Measurements from ENCODE around the gene PPP2R2D.
A peak's percentile ranks its signal among the peaks of the same experiment; 100 is the strongest.
"Not testable (repeated sequence)": the region's sequence is repeated elsewhere in the genome, so short reads cannot be mapped to it uniquely, and the experiment has no call there.

Gene PPP2R2D

GRCh38 chr10:131977323-131978096, 76.7 kb downstream of the PPP2R2D start:
- DNase-seq (ENCODE audit: low read depth): no peak

- no peak for DNase-seq (ENCODE audit: low read depth)
These were observed 77.6 kb downstream of the PPP2R2D start for GRCh38 chr10:131978366-131978765.

DNA sequence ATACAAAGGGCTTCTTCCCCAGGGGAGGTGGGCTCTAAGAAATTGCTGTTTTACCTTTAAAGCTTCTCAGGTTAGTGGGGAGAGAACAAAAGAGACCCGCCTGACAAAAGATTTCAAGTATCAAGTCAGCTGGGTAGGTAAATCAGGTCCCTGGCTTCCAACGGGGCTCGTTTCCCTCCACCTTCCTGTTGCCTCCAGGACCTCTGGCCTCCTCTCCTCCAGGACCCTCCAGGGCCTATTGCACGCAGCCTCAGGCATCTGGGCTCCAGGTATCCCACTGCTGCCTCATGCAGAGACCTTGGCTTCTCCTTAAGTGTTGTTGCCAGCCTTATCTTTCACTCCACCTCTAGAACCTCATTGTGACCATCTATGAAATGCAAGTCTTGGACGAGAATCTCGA, 78.0 kb downstream of the PPP2R2D start:
- no peak for DNase-seq (ENCODE audit: low read depth)

DNA sequence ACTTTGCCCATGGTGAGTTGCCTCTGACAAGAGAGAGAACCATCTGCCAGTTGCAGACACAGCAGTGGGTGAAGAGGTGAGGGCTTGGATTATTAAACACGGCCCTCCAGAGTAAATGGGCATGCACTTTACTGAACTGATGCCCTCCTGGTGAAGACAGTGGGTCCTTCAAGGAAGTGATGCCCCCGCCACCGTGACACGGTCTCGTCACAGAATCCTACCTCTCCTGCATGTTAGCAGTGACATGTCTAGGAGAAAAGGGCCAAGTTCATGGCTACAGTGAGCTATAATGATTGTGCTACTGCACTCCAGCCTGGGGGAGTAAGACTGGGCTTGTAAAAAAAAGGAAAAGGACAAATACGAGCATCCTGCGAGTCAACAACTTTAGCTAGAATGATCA, 78.5 kb downstream of the PPP2R2D start:
- DNase-seq (ENCODE audit: low read depth): no peak

- peak; percentile 46 for DNase-seq (ENCODE audit: low read depth)
These were observed 79.0 kb downstream of the PPP2R2D start for GRCh38 chr10:131979821-131980270.

GRCh38 chr10:131980321-131980720, 79.5 kb downstream of the PPP2R2D start:
- DNase-seq (ENCODE audit: low read depth): no peak

DNA sequence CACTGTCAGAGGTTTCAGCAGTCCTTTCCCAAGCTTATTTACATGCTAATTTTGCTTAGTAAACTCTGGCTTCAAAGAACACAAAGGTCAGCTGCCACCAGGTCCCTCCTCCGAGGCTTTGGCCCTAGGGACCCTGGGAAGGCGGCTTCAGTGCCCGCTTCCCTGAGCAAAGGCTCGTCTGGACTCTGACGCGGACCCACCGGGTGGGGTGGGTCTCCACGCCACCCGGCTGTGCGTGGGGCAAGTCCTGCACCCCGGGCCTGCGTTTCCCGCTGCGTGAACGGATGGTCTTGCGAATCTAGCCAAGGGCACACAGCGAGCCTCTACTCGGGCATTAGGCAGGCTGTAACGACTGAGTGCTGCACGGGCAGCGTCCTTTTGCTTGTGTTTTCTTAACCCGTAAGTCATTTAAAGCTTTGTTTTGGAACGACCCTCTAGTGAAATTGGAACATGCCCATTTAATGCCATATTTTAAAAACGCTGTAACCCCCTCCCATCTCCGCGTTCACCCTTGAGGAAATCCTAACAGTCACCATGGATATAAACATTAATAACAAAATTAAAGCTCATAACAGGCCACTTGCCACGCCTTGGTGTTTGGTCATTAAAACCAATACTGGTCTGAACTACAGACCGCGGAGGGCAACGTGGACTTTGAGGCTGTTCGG, 80.1 kb downstream of the PPP2R2D start:
- DNase-seq (ENCODE audit: low read depth): no peak

- peak; percentile 93 for DNase-seq (ENCODE audit: low read depth)
These were observed 80.8 kb downstream of the PPP2R2D start, which contains the start of gene BNIP3 for GRCh38 chr10:131981429-131982184. Gene BNIP3 (minus strand): TSS chr10:131981923. CDS start chr10:131981806, 117 bp downstream.

DNA sequence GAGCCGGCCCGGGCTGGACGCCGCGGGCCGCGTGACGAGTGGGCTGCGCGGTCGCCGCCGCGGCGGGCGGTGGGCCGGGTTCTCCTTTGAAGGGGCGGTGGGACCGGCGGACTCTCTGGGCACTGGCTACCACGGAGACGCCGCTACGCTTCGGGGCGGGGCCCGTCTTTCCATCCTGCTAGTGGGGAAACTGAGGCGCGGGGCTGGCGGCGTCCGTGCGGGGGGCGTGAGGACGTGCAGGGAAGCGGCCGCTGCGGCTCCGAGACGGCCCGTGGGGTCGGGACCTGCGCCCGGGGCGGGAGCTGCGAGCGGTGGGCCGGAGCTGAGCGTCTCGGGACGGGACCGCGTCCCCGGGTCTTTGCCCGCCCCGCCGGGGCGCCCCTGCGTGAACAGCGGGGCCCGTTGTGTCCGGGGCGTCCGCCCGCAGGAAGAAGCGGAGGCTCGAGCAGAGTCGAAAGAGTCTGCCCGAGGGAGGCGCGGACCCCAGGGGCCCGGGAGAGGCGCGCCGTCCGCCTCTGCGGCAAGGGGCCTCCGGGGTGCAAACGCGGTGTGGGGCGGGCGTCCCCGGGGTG, 81.5 kb downstream of the PPP2R2D start:
- DNase-seq (ENCODE audit: low read depth): no peak

GRCh38 chr10:131982796-131983195, 82.0 kb downstream of the PPP2R2D start:
- DNase-seq (ENCODE audit: low read depth): no peak

GRCh38 chr10:131983780-131984179, 83.0 kb downstream of the PPP2R2D start:
- DNase-seq (ENCODE audit: low read depth): peak; percentile 97

DNA sequence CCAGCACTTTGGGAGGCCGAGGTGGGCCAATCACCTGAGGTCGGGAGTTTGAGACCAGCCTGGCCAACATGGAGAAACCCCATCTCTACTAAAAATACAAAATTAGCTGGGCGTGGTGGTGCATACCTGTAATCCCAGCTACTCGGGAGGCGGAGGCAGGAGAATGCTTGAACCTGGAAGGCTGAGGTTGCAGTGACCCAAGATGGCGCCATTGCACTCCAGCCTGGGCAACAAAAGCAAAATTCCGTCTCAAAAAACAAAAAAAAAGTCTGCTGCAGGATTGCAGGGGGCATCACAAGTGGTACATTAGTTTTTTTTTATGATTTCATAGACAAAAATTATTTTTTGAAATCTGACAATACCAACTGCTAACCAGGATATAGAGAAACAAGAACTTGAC, 86.0 kb downstream of the PPP2R2D start:
- not testable (repeated sequence) for DNase-seq (ENCODE audit: low read depth)

DNA sequence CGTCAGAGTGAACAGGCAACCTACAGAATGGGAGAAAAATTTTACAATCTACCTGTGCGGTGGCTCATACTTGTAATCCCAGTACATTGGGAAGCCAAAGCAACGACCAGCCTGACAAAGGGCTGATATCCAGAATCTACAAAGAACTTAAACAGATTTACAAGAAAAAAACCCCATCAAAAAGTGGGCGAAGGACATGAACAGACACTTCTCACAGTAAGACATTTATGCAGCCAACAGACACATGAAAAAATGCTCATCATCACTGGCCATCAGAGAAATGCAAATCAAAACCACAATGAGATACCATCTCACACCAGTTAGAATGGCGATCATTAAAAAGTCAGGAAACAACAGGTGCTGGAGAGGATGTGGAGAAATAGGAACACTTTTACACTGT, 86.5 kb downstream of the PPP2R2D start:
- DNase-seq (ENCODE audit: low read depth): not testable (repeated sequence)

GRCh38 chr10:131987786-131988185, 87.0 kb downstream of the PPP2R2D start:
- DNase-seq (ENCODE audit: low read depth): not testable (repeated sequence)

- no peak for DNase-seq (ENCODE audit: low read depth)
These were observed 90.9 kb downstream of the PPP2R2D start for GRCh38 chr10:131991726-131992125.

DNA sequence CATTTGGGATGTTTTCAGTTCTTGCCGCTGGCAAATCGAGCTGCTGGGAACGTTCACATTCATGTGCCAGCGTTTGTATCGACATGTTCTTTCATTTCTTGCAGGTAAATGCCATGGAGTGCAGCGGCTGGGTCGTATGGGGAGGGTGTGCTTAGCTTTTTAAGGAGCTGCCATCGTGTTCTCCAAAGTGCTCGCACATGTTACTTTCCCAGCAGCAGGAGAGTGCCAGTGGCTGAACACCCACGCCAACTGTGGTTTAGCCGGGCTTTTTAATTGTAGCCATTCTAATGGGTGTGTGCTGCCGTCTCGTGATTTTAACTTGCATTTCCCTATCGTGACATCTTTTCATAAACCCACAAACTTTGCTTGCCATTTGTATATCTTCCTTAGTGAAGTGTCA, 92.5 kb downstream of the PPP2R2D start:
- DNase-seq (ENCODE audit: low read depth): no peak

GRCh38 chr10:131994435-131994834, 93.6 kb downstream of the PPP2R2D start:
- DNase-seq (ENCODE audit: low read depth): peak; percentile 44

DNA sequence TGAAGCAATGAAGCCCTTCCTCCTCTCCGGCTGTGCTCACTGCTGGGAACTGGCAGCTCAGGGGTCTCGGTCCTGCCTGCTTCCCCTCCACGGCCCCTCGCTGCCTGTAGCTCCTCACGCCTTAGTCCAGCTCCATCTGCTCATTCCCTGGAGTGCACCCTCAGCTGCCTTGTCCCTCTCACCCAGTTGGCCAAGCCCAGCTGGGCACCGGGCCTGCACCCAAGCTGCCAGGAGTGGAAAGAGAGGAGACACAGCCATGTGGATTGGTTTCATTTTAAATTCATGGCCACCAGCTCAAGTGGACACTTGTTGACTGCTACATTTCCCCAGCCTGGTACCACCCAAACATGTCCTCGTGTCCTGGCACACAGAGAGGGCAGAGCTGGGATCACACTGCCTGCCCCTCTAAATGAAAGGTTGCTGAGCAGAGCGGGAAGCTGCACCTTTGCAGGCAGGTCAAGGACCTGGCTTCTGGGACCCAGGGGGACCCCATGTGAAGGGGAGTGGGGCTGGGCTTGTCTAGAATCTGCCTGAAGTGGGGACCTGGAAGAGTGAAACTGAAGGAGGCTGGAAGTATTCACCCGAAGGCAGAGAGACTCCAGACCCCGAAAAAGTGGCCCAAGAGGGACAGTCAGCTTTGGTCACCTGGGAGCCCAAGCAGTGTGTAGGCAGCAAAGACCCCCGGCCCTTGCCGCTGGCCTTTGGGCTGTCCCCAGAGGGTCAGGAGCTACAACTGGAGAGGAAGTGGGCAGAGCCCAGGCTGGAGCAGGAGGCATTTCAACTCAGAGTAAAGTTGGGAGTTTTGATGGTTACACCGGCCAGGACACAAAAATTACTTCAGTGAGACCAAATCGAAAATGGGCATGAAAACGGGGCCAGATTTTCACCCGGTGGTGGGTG, 95.9 kb downstream of the PPP2R2D start:
- DNase-seq (ENCODE audit: low read depth): no peak

DNA sequence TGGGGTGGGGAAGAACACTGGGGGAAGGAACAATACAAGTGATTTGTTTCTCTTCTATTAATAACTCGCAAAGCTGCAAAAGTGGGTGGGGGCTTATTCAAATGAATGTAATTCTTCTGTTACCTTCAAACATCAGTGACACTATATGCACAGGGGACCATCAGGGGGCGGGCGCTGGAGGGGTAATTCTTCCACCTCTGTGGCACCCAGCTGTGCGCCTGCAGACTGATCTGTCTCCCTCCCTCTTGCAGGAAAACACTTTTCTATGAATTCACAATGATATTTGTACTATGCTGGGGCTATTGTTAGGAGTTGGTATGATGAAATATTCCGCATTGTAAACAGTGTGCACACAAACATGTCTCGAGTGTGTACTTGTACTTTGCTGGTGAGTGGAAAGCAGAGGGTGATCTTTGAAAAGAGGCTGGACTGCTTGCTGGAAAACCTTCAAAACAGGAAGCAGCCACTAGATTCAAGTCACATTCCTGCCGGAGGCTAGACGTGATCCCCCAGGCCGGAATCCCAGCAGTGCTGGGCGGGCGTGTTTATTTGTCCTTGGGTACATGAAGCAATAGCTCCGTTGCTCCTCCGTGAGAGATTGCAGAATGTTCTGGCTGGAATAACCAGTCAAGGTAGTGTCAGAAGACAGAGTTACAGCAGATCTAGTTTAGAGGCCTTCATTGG, 96.7 kb downstream of the PPP2R2D start:
- DNase-seq (ENCODE audit: low read depth): peak; percentile 97

DNA sequence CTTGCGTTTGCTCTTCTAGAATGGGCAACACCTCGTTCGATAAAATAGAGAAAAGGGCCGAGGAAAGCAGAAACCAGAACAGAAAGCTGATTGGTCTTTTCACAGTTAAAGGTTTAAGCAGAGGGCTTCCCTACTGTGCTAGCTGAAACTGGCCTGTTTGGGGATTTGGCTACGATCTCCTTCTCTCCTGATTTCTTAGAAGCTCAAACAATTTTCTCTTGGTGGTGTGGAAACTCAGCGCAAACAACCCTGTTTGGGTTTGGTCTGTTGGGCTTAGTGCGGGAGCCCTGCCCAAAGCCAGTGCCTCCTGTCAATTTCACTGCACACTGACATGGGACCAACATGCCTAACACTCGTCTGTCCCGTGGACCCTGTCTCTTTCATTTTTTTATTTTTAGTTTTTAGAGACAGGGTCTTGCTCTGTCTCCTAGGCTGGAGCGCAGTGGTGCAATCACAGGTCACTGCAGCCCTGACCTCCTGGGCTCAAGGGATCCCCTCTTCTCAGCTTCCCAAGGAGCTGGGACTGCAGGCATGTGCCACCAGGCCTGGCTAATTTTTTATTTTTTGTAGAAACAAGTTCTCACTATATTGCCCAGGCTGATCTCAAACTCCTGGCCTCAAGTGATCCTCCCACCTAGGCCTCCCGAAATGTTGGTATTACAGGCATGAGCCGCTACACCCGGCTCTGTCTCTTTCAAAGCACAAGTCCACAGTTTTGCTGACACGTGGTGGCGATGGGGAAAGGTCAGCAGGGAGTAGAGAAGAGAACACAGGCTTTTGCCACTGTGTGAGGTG, 97.4 kb downstream of the PPP2R2D start:
- no peak for DNase-seq (ENCODE audit: low read depth)

Measured in iris pigment epithelial cell (primary cell).